ENCODE data around the gene C13orf46.

C13orf46 gene

GRCh38 chr13:113952983-113953520 lies 20.8 kb downstream of the C13orf46 start:
- no peak for DNase-seq

GRCh38 chr13:113952151-113952982 lies 21.5 kb downstream of the C13orf46 start:
- DNase-seq = no peak

GRCh38 chr13:113951246-113951999 lies 22.5 kb downstream of the C13orf46 start:
- DNase-seq = peak; percentile 16

- no peak for DNase-seq
Observed at GRCh38 chr13:113950451-113951245, 23.2 kb downstream of the C13orf46 start.

GRCh38 chr13:113949546-113949945 lies 24.3 kb downstream of the C13orf46 start:
- no peak for DNase-seq

- DNase-seq = no peak
Observed at GRCh38 chr13:113948034-113948742, 25.7 kb downstream of the C13orf46 start.

- no peak for DNase-seq
Observed at GRCh38 chr13:113947311-113948033, 26.4 kb downstream of the C13orf46 start.

- no peak for DNase-seq
Observed at GRCh38 chr13:113946409-113947181, 27.3 kb downstream of the C13orf46 start.

- no peak for DNase-seq
Observed at GRCh38 chr13:113945857-113946408, 27.9 kb downstream of the C13orf46 start.

GRCh38 chr13:113943821-113944565 lies 29.9 kb downstream of the C13orf46 start:
- no peak for DNase-seq

- DNase-seq = no peak
Observed at GRCh38 chr13:113942591-113943103, 31.2 kb downstream of the C13orf46 start.

- no peak for DNase-seq
Observed at GRCh38 chr13:113941571-113942191, 32.2 kb downstream of the C13orf46 start.

- no peak for DNase-seq
Observed at GRCh38 chr13:113939944-113940297, 34.0 kb downstream of the C13orf46 start.

- DNase-seq = no peak
Observed at GRCh38 chr13:113939129-113939943, 34.5 kb downstream of the C13orf46 start.

GRCh38 chr13:113938716-113939115 lies 35.2 kb downstream of the C13orf46 start:
- no peak for DNase-seq

GRCh38 chr13:113938246-113938645 lies 35.6 kb downstream of the C13orf46 start:
- DNase-seq = no peak

- no peak for DNase-seq
Observed at GRCh38 chr13:113937527-113938180, 36.2 kb downstream of the C13orf46 start.

- DNase-seq = no peak
Observed at GRCh38 chr13:113937073-113937472, 36.8 kb downstream of the C13orf46 start.

All from NCI-H187 treated with DMSO at 0.1 percent for 48 hours (cell line).